HCEC 1CT (cell line): Measurements from ENCODE around the gene DNM1L.

Source experiments
- DNase-seq: peaks from one replicate; pipeline ENCODE4 v3.0.0-alpha.2; 2017

Gene DNM1L

DNA sequence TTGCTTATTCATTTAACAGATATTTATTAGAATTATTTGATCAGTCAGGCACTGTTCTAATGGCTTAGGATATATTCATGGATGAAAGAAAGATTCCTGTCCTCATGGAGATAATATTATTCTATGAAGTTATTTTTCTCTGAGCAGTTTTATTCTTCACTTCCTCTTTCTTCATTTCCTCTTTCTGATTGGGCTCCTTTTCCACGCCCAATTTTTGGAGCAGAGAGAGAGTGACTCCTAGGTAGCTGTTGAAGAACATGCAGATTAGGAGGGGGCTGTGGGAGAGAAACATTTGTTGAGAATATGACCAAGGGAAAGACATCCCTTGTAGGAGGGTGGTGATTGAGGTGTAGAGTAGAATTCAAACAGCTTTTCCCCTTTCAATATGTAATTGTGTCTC lies 82.6 kb downstream of the DNM1L start:
- no peak for DNase-seq

DNA sequence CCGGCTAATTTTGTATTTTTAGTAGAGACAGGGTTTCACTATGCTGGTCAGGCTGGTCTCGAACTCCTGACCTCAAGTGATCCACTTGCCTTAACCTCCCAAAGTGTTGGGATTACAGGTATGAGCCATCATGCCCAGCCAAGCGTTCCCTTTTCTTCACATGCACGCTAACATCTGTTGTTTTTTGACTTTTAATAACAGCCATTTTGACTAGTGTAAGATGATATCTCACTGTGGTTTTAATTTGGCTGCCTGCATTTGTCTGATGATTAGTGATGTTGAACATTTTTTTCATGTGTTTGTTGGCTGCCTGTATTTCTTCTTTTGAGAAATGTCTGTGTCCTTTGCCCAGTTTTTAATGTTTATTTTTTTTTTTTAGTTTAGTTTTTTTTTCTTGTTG lies 86.8 kb downstream of the DNM1L start:
- DNase-seq = no peak

DNA sequence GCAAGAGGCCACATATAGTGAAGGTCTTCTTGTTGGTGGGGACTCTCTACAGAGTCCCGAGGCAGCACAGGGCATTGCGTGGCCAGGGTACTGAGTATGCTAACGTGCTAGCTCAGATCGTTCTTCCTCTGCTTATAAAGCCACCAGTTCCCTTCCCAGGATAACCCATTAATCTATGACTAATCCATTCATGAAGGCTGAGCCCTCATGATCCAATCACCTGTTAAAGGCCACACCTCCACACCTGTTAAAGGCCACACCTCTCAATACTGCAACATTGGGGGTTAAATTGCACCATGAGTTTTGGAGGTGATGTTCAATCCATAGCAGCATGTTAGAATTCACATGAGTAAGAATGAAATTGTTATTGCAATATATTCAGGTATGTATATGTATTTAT lies 89.4 kb downstream of the DNM1L start:
- no peak for DNase-seq

DNA sequence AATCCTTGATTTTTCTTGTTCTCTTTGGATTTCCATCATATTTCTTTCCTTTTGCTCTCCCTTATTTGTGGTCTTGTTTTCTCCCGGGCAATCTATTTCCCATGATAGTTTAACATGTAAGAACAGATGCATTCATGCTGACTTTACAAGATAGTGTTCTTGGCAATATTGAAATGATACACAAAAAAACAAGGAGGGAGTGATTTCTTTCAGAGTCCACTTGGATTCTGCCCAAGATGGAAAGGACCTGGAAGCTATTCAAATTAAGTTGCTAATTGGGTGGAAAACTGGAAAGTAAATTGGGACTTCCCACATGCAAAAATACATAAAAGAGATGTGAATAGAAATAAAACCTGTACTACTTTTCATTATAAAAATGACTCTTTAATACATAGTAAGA lies 91.0 kb downstream of the DNM1L start:
- DNase-seq = no peak

DNA sequence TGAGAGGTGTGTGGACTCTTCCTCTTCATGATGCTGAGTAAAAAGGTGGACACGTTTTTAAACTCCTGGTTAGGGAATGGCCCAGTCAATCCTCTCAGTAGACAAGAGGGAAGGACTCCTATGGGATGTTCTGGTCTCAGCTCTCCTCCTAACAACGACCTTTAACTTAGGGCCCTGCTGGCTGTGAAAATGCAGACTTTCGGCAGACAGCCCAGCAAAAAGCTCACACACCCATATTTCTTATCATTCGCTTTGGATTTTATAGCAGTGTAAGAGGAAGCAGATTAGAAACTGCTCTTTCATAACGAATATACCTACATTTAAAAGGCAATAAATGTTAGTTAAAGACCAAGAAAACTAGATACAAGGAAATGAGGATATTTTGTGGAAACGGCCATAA lies 94.6 kb downstream of the DNM1L start:
- DNase-seq = no peak

DNA sequence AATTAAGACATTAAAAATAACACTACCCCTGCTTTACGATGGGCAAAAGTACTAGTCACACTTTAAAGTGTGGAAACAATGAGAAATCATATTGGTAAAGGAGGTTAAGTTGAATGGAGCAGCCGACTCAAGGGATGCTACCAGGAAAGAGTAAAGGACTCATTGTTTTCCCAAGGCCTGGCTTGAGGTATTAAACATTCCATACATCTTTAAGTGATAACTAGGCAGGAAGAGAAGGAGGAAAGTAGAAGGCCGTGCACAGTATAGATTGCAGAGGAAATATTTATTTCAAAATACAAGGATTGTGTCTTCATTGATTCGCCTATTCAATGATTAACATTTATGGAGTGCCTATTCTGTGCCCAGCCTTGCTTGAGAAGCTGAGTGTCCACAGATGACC lies 97.2 kb downstream of the DNM1L start:
- no peak for DNase-seq

DNA sequence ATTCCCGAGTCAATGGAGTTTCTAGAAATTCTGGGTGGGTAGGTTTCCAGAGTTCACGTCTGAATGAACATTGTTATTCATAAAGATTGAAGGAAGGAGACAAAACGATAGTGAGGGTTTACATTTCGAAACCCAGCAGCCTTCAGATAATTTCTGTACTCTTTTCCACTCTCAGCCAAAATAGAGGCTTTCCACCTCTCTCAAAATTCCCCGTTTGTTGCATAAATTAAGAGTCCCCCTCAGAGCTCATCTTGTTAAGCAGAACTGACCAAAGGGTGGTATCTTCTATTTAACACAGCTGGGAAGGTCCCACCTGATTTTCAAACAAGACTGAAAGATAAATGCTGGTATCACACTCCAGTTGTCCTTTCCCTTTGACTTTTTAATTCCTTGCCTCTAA lies 98.1 kb downstream of the DNM1L start:
- DNase-seq = no peak

DNA sequence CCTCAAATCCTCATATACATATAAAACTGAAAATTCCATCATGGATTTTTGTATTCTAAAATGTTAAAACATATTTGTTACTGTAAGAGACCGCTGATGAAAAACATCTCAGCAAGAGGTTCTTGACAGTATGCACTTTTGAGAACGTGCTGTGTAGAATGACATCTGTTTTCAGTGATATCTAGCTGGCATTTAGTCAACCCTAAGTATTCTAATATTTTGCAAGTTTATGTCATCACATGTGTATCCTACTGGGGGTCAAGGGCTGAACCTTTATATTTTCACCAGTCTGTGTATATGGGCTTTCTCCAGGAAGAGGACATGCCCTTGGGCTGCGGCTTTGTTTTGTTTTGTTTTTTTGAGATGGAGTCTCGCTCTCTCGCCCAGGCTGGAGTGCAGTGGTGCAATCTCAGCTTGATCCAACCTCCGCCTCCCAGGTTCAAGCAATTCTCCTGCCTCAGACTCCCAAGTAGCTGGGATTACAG lies 98.6 kb downstream of the DNM1L start:
- no peak for DNase-seq

DNA sequence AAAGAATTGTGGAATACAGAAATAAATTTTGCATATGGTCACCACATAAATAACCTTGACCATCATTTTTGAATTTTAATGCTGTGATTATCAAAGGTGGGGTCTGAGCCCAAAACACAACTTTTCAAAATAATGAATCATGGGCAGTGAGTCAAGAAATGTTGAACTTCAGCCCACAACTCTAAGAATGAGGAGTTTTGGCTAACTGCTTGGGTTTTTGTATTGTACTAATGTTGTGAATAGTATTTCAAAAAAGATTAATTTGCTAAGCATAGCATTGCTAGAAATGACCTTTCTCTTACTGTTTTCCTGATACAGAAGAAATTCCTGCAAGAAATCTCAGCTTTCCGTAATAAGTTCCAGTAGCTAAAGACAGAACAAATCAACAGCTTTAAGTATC lies 101.0 kb downstream of the DNM1L start:
- DNase-seq = no peak

DNA sequence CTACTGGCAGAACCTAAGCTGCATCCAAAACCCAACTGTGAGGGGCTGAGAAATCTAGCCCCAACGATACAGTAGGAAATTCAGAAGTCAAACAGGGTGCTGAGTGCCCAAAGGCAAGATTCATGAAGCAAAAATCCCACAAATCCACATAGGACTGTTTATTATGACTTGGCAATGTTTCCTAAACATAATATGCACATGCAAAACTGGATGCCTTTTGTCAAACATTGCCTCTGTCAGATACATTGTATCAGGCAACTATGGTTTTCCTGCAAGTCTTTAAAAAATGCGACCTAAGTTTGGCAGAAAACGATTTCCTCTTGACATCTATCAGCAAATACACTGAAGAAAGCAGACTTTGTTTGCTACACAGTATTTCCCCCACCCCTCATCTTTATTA lies 103.9 kb downstream of the DNM1L start:
- DNase-seq = no peak

DNA sequence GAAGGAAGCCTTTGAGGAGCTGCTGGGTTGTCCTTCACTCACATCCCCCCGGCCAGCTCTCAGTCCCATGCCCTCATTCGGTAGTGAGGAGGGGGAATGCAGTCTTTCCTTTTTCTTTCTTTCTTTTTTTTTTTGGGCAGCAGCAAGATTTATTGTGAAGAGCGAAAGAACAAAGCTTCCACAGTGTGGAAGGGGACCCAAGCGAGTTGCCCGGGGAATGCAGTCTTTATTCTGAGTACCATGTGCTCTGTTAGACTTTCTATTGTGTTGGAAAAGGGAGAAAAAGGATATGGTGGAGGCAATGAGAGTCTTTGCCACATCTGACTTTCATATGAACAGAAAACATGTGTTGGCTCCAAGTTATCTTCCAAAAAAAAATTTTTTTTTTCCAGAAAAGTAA lies 106.5 kb downstream of the DNM1L start:
- no peak for DNase-seq

DNA sequence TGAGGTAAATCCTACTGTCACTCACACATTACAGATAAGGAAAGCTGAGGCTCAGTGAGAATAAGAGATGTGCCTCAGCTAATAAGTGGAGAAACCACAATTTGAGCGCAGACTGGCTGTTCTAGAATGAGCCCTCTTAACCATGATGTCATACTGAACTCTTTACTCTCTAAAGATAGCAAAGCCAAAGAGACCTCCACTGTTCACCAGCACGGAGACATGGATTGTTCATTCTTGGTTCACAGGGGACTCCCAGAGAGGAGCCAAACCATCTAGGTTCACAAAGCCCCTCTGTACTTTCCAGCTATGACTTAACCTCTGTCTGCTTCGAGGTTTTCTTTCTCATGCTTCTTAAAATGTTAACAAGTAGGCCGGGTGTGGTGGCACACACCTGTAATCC lies 109.3 kb downstream of the DNM1L start:
- DNase-seq = no peak

DNA sequence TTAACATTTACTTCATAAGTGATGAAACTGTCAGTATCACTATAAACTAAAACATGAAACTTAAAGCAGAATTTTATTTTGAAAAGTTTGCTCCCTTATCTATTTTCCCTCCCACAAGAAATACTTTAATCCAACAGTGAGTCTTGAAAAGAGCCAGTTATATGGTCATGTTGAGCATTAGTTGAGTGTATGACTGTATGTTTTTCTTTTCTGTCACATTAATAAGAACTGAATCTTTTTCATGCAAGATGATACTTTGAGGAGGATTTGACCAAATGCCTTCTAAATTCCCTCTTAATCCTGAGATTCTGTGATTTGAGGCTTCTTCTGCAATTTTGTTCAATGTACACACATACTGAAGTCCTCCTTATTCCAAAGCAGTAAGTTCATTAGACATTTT lies 110.3 kb downstream of the DNM1L start:
- DNase-seq = no peak

DNA sequence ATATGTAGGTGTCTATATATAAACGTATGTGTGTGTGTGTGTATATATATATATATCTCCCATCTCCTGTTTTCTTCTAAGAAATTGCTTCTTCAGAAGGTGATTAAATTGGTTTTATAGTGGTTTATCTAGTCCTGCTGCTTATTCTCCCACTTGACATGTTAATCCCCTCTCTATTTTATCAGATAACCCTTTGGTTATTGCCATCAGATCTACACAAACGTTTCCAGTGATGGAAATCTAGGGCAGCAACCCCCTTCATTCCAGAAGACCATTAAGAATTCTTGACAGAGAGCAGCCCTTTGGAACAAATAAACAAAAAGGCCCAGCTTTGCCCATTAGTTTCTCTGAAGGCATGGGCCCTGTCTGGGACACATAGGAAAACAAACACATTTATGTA lies 110.8 kb downstream of the DNM1L start:
- DNase-seq = no peak

DNA sequence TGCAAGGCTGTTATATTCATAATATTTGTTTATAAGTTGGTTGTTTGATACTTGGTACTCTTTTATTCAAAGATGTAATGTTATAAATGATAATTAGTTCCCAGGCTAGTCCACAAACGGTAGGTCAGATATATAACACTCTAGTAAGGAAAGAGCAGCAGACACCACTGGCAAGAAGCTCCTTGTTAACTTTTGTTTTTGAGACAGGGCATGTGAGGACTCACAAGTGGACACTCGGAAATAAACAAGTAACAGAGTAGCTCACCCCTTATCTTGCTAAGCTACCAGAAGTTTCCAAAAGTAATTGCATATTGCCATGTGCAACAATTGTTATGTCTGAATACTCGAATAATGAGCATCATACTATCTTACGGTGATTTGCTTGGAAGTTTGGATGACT lies 115.2 kb downstream of the DNM1L start:
- no peak for DNase-seq
